Measurements from ENCODE around the gene ZBTB21.

The ZBTB21 gene

GRCh38 chr21:42043961-42044360, 33.8 kb upstream of the ZBTB21 start:
- no peak overlapping the region for H3K4me3 Mint-ChIP-seq
- no peaks in the 10 kb centered on the region for H3K36me3 Mint-ChIP-seq (ENCODE audit: low read depth)
- no peak for DNase-seq
- no peaks in the 10 kb centered on the region for H3K27me3 Mint-ChIP-seq
- no peaks in the 10 kb centered on the region for H3K4me1 Mint-ChIP-seq (ENCODE audit: low read depth)
- H3K9me3 Mint-ChIP-seq, result no peaks in the 10 kb centered on the region
- no peak overlapping the region for H3K27ac Mint-ChIP-seq

- Mint-ChIP-seq H3K9me3 (no peaks in the 10 kb centered on the region), H3K4me3 (no peak overlapping the region), H3K4me1 (ENCODE audit: low read depth) (no peaks in the 10 kb centered on the region), H3K27ac (no peak overlapping the region), H3K36me3 (ENCODE audit: low read depth) (no peaks in the 10 kb centered on the region), H3K27me3 (no peaks in the 10 kb centered on the region)
- DNase-seq, result no peak
Observed at GRCh38 chr21:42043201-42043895, 33.2 kb upstream of the ZBTB21 start.

GRCh38 chr21:42042651-42043050, 32.5 kb upstream of the ZBTB21 start:
- no peaks in the 10 kb centered on the region for H3K9me3 Mint-ChIP-seq
- DNase-seq, result no peak
- H3K4me1 Mint-ChIP-seq (ENCODE audit: low read depth), result no peaks in the 10 kb centered on the region
- H3K27ac Mint-ChIP-seq, result no peak overlapping the region
- H3K36me3 Mint-ChIP-seq (ENCODE audit: low read depth), result no peaks in the 10 kb centered on the region
- no peaks in the 10 kb centered on the region for H3K27me3 Mint-ChIP-seq
- no peak overlapping the region for H3K4me3 Mint-ChIP-seq

GRCh38 chr21:42041711-42042110, 31.6 kb upstream of the ZBTB21 start:
- H3K9me3 Mint-ChIP-seq, result no peaks in the 10 kb centered on the region
- H3K27me3 Mint-ChIP-seq, result no peaks in the 10 kb centered on the region
- H3K4me1 Mint-ChIP-seq (ENCODE audit: low read depth), result no peaks in the 10 kb centered on the region
- no peak for DNase-seq
- no peaks in the 10 kb centered on the region for H3K36me3 Mint-ChIP-seq (ENCODE audit: low read depth)
- H3K4me3 Mint-ChIP-seq, result no peak overlapping the region
- H3K27ac Mint-ChIP-seq, result no peak overlapping the region

GRCh38 chr21:42041246-42041645, 31.1 kb upstream of the ZBTB21 start:
- H3K9me3 Mint-ChIP-seq, result no peaks in the 10 kb centered on the region
- no peaks in the 10 kb centered on the region for H3K36me3 Mint-ChIP-seq (ENCODE audit: low read depth)
- DNase-seq, result no peak
- no peaks in the 10 kb centered on the region for H3K27me3 Mint-ChIP-seq
- H3K27ac Mint-ChIP-seq, result no peak overlapping the region
- H3K4me1 Mint-ChIP-seq (ENCODE audit: low read depth), result no peaks in the 10 kb centered on the region
- no peak overlapping the region for H3K4me3 Mint-ChIP-seq

- Mint-ChIP-seq H3K9me3 (no peaks in the 10 kb centered on the region), H3K27ac (no peak overlapping the region), H3K36me3 (ENCODE audit: low read depth) (no peaks in the 10 kb centered on the region), H3K4me3 (no peak overlapping the region), H3K27me3 (no peaks in the 10 kb centered on the region), H3K4me1 (ENCODE audit: low read depth) (no peaks in the 10 kb centered on the region)
- DNase-seq, result no peak
Observed at GRCh38 chr21:42040411-42041180, 30.4 kb upstream of the ZBTB21 start.

- Mint-ChIP-seq H3K27me3 (no peaks in the 10 kb centered on the region), H3K36me3 (ENCODE audit: low read depth) (no peaks in the 10 kb centered on the region), H3K4me3 (no peak overlapping the region), H3K4me1 (ENCODE audit: low read depth) (no peaks in the 10 kb centered on the region), H3K9me3 (no peaks in the 10 kb centered on the region), H3K27ac (no peak overlapping the region)
- DNase-seq, result no peak
Observed at GRCh38 chr21:42039911-42040351, 29.8 kb upstream of the ZBTB21 start.

GRCh38 chr21:42039470-42039901, 29.3 kb upstream of the ZBTB21 start:
- Mint-ChIP-seq H3K9me3 (no peaks in the 10 kb centered on the region), H3K4me1 (ENCODE audit: low read depth) (no peaks in the 10 kb centered on the region), H3K27ac (no peak overlapping the region), H3K27me3 (no peaks in the 10 kb centered on the region), H3K4me3 (no peak overlapping the region), H3K36me3 (ENCODE audit: low read depth) (no peaks in the 10 kb centered on the region)
- no peak for DNase-seq

GRCh38 chr21:42038826-42039425, 28.8 kb upstream of the ZBTB21 start:
- Mint-ChIP-seq H3K27ac (no peak overlapping the region), H3K27me3 (no peaks in the 10 kb centered on the region), H3K4me1 (ENCODE audit: low read depth) (no peaks in the 10 kb centered on the region), H3K9me3 (no peaks in the 10 kb centered on the region), H3K36me3 (ENCODE audit: low read depth) (no peaks in the 10 kb centered on the region), H3K4me3 (no peak overlapping the region)
- no peak for DNase-seq

GRCh38 chr21:42038393-42038792, 28.2 kb upstream of the ZBTB21 start:
- H3K36me3 Mint-ChIP-seq (ENCODE audit: low read depth), result no peaks in the 10 kb centered on the region
- H3K27ac Mint-ChIP-seq, result no peak overlapping the region
- H3K9me3 Mint-ChIP-seq, result no peaks in the 10 kb centered on the region
- no peaks in the 10 kb centered on the region for H3K4me1 Mint-ChIP-seq (ENCODE audit: low read depth)
- H3K4me3 Mint-ChIP-seq, result no peak overlapping the region
- no peaks in the 10 kb centered on the region for H3K27me3 Mint-ChIP-seq
- no peak for DNase-seq

- Mint-ChIP-seq H3K36me3 (ENCODE audit: low read depth) (no peaks in the 10 kb centered on the region), H3K4me1 (ENCODE audit: low read depth) (no peaks in the 10 kb centered on the region), H3K27me3 (no peaks in the 10 kb centered on the region), H3K27ac (no peak overlapping the region), H3K9me3 (no peaks in the 10 kb centered on the region), H3K4me3 (no peak overlapping the region)
- no peak for DNase-seq
Observed at GRCh38 chr21:42037943-42038342, 27.8 kb upstream of the ZBTB21 start.

- Mint-ChIP-seq H3K4me1 (ENCODE audit: low read depth) (no peaks in the 10 kb centered on the region), H3K27me3 (no peaks in the 10 kb centered on the region), H3K9me3 (no peaks in the 10 kb centered on the region), H3K4me3 (no peak overlapping the region), H3K27ac (no peak overlapping the region), H3K36me3 (ENCODE audit: low read depth) (no peaks in the 10 kb centered on the region)
- DNase-seq, result no peak
Observed at GRCh38 chr21:42037516-42037915, 27.4 kb upstream of the ZBTB21 start.

GRCh38 chr21:42036313-42036712, 26.2 kb upstream of the ZBTB21 start:
- Mint-ChIP-seq H3K4me3 (no peak overlapping the region), H3K4me1 (ENCODE audit: low read depth) (no peaks in the 10 kb centered on the region), H3K27me3 (no peaks in the 10 kb centered on the region), H3K9me3 (no peaks in the 10 kb centered on the region), H3K36me3 (ENCODE audit: low read depth) (no peaks in the 10 kb centered on the region), H3K27ac (no peak overlapping the region)
- no peak for DNase-seq

GRCh38 chr21:42032968-42033367, 22.8 kb upstream of the ZBTB21 start:
- no peak for DNase-seq
- Mint-ChIP-seq H3K9me3 (no peaks in the 10 kb centered on the region), H3K36me3 (ENCODE audit: low read depth) (no peaks in the 10 kb centered on the region), H3K27ac (no peak overlapping the region), H3K4me1 (ENCODE audit: low read depth) (no peaks in the 10 kb centered on the region), H3K27me3 (no peaks in the 10 kb centered on the region), H3K4me3 (no peak overlapping the region)

GRCh38 chr21:42032266-42032665, 22.1 kb upstream of the ZBTB21 start:
- no peaks in the 10 kb centered on the region for H3K36me3 Mint-ChIP-seq (ENCODE audit: low read depth)
- no peaks in the 10 kb centered on the region for H3K9me3 Mint-ChIP-seq
- H3K27me3 Mint-ChIP-seq, result no peaks in the 10 kb centered on the region
- no peak overlapping the region for H3K27ac Mint-ChIP-seq
- no peak overlapping the region for H3K4me3 Mint-ChIP-seq
- DNase-seq, result no peak
- no peaks in the 10 kb centered on the region for H3K4me1 Mint-ChIP-seq (ENCODE audit: low read depth)

Measured in activated T-cell treated with anti-CD3 and anti-CD28 coated beads, Interleukin-2, amount 50 U/mL, for 24 hours (primary cell).